SK-MEL-5 (cell line): ENCODE data around the gene VPS13D. TPM values are rescaled to one million over a fixed set of nuclear protein-coding genes. Genes with fewer than 3 reads are reported as not detected.

Experiments
- DNase-seq: peaks from one replicate; pipeline ENCODE4 v3.0.0-alpha.2; 2016; ENCODE audit warnings: low read depth, low spot score
- in situ Hi-C: cut with HindIII; loops from 2 replicates; pipeline ENCODE4 v1.10.0; 2016; ENCODE audit warnings: low sequenced_read_pairs, high pct_unique_total_duplicates, low pct_unique_long_range_greater_than_20kb
- small RNA-seq, 2 experiments: library from RNA; depleted of rRNA; stranded (forward); fragments of <200 nt; gene quantifications; one replicate each; pipeline ENCODE3, GENCODE V24; 2014
- total RNA-seq: library from RNA; depleted of rRNA; stranded (reverse); fragments of >200 nt; shearing (Covaris generic); gene quantifications from 2 replicates; pipeline ENCODE4 v1.2.3, GENCODE V29; 2014; rRNA removed

The VPS13D gene
- total RNA-seq, 1 experiment from 2014 or later = 8.9 TPM

DNA sequence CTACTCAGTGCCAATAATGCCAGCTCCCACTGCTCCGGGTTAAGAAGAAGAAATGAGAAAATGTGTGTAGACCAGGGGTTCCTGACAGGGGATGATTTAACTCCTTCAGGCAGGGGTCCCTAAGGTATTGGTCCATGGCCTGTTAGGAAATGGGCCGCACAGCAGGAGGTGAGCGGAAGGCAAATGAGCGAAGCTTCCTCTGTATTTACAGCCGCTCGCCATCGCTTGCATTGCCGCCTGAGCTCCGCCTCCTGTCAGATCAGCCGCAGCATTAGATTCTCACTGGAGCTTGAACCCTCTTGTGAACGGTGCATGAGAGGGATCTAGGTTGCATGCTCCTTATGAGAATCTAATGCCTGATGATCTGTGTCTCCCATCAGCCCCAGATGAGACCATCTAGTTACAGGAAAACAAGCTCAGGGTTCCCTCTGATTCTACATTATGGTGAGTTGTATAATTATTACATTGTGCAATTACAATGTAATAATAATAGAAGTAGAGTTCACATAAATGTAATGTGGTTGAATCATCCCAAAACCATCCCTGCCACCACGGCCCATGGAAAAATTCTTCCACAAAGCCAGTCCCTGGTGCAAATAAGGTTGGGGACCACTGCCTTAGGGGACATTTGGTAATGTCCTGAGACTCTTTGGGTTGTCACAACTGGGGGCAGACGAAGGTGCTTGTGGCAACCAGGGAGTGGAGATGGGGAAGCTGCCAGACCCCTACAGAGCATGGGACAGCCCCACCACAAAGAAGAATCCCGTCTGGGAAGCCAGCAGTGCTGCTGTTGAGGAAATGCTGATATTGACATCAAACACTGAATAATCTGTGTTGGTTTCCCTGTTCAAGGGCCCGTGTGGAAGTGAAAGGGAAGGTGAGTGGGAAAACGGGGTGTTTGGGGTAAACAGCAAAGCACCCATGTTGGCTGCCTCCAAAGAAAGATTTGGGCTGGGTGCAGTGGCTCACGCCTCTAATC lies 327.4 kb downstream of the VPS13D start:
- no peak for DNase-seq
- in situ Hi-C loops = no loop called here

DNA sequence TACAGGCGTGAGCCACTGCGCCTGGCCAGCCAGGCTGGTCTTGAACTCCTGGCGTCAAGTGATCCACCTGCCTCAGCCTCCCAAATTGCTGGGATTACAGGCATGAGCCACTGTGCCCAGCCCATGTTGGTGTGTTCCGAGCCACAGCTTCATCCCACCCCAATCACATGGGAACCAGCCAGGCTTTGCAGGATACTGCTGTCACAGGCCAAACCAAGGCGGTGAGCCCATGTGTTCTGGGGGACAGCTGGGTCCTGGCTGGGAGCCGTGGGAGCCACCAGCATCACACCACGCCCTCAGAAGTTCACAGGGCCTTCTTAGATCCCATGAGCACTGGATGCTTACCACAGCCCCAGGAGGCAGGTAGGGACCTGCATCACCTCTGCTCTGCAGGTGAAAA lies 331.3 kb downstream of the VPS13D start:
- DNase-seq = no peak
- in situ Hi-C loops = no loop called here

Small RNA genes within 50 kb of the gene (small RNA-seq; reads per million reads assigned to genes)
- gene MIR4632 (0 reads per million in 2 experiments), gene RF00156 (0 reads per million in 2 experiments), gene SNORA59A (0 reads per million in 2 experiments)

Other genes with a start within 250 kb of the VPS13D start
- 49.1 and 51.7 TPM in 2 replicates for gene MFN2, start 249.6 kb upstream of the VPS13D start, total RNA-seq
- gene MIIP, start 210.5 kb upstream of the VPS13D start, total RNA-seq = 17.0 and 18.9 TPM in 2 replicates
- not detected in 2 replicates for gene TNFRSF8, start 166.7 kb upstream of the VPS13D start, total RNA-seq
- gene TNFRSF1B, start 63.0 kb upstream of the VPS13D start, total RNA-seq = 4.4 and 5.0 TPM in 2 replicates